ENCODE data around the gene STARD3.

- no peak for TF ChIP-seq CTCF (IDR thresholded peaks at IDR 0.05)
- no peak for TF ChIP-seq ZBTB43 (CRISPR knock-in tag; IDR thresholded peaks at IDR 0.05)
- TF ChIP-seq NR3C1 (CRISPR knock-in tag; conservative IDR thresholded peaks at IDR 0.05; ENCODE audit: low read depth): no peak
- no peak for TF ChIP-seq MAX (CRISPR knock-in tag; IDR thresholded peaks at IDR 0.05)
- TF ChIP-seq ETV6 (CRISPR knock-in tag; IDR thresholded peaks at IDR 0.05): no peak
- no peak for TF ChIP-seq MYBL2 (CRISPR knock-in tag; IDR thresholded peaks at IDR 0.05)
- TF ChIP-seq CREB1 (CRISPR knock-in tag; IDR thresholded peaks at IDR 0.05): no peak
- no peak for TF ChIP-seq ZNF512 (CRISPR knock-in tag; IDR thresholded peaks at IDR 0.05; ENCODE audit: borderline replicate concordance)
- TF ChIP-seq ZNF219 (CRISPR knock-in tag; IDR thresholded peaks at IDR 0.05; ENCODE audit: borderline replicate concordance): no peak
- TF ChIP-seq USF2 (CRISPR knock-in tag; IDR thresholded peaks at IDR 0.05): no peak
- no peak for TF ChIP-seq JUN (CRISPR knock-in tag; IDR thresholded peaks at IDR 0.05)
- no peak for TF ChIP-seq ZNF416 (CRISPR knock-in tag; IDR thresholded peaks at IDR 0.05)
- no peak for TF ChIP-seq PREB (CRISPR knock-in tag; IDR thresholded peaks at IDR 0.05; ENCODE audit: borderline replicate concordance)
Observed at GRCh38 chr17:39611401-39612112, 25.4 kb upstream of the STARD3 start.
